ENCODE results near the gene GABPB1.

Gene GABPB1

DNA sequence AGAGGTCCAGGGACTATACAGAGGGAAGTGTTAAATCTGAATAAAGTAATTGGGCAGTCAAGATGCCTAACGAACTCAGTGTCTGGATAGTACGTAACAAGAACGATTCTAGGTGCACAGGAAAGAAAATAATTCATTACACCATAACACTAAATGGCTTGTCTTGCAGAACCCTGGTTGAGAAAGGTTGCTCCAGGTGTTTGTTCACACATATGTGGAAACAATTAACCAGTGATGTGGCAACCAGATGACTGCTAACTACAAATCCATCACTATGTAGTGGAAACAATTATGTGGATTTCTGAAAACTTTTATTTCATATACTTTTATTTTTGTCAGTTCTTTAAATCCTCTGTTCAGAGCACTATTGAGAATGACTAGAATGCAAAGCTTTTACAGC, 79.1 kb downstream of the GABPB1 start:
- DNase-seq = no peak

DNA sequence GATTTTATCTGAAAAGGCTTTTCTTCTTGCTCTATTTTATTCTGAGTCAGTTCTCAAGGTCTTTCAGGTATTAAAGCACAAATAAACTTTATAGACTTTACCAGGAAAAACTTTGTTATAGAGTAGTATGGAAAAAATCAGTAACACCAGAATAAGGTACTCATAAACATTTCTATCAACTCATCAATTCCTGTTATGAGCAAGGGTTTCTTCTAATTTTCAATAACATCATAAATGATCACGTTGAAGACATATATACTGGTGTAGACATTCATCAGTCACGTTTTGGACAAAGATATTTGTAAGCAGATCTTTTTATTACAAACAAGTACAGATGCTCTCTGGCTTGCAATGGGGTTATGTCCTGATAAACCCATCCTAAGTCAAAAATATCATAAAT, 79.9 kb downstream of the GABPB1 start:
- no peak for DNase-seq

DNA sequence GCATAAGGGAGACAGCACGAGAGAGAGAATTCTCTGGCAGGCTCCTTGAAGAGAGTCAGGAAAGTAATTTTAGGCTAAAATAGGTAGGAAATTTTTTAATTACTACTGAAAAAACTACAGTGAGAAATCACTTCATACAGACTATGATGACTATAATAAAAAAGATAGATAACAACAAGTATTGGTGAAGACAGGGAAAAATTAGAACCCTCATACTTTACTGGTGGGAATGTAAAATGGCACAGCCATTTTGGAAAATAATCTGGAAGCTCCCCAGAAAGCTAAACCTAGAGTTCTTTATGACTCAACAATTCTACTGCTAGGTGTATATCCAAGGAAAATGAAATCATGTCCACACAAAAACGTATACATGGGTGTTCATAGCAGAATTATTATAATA, 87.4 kb downstream of the GABPB1 start:
- no peak for DNase-seq

DNA sequence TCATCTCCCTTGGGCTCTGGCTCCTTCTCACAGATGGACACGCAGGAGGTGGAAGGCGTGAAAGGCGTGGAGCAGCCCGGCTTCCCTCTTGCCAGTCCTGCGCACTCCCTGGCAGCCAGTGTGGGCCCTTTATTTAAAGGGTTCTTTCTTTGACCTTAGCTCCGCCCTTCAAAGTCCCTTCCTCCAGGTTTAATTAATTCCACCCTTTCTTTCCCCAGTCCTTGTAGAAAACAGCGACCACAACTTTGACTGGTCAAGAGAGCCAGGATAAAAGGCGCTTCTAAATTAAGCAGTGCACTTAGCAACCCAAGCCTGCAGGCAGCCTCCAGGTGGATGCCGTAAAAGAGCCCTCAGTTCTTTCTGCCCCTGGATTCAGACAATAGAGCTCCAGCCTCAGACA, 89.4 kb downstream of the GABPB1 start, which contains the start of gene HDC:
HDC (minus strand) TSS at position 107 of the 400 bp plus-strand sequence; CDS start at position 4, 103 bp downstream.
- no peak for DNase-seq

DNA sequence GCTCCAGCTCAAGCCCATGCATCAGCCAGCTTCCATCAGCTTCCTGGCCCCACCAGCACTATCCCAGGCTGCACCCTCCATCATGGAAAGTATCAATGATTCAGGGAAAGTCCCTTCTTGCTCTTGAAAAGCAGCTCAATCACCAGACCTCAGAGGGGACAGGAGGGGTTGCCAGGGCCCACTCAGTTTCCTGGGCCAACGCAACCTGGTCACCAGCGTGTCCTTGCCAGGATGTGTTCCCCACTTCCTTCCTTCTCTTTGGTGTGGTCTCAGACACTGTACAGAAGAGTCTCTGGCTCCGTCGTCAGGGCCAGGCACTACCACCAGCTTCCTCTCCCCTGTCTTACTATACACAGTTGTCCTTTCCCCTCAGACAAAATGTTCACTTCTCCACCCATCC, 92.5 kb downstream of the GABPB1 start:
- DNase-seq = no peak

DNA sequence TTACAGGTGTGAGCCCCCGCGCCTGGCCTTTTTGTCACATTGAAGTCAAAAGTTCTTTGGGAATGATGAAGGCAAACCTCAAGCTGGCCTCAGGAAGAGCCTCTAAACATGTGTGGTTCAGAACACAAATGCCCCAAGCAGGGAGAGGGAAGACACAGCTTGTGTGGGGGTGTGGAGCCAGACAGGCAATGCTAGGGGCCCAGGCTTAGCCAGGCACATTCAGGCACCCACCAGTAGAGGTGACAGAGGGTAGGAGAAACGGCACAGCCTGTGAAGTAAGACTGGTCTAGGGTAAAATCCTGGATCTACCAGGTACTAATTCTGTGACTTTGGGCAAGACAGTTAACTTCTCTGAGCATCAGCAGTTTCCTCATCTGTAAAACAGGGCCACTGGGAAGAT, 93.0 kb downstream of the GABPB1 start:
- no peak for DNase-seq

DNA sequence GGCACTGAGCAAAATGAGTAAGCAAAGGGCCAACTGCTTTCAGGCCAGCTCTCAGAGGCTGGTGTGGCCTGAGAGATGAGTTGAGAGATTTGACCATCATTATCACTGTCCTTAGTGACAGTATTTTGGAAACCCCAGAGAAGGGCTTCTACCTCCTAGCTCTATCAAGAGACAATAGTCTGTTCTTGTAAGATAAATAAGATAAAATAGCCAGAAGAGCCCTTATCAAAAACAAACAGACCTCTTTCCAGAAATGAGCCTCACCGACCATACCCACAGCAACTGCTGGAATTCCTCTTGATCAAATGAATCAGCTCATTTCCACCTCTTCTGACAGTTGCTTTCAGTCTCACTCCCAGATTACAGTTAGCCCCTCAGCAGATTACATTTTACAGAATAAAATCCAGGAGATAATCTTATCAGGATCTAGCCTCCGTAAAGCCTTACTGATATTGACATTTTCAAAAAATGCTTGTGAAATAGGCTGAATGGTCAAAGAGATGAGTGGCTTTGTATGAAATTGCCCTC, 94.0 kb downstream of the GABPB1 start:
- DNase-seq = no peak

DNA sequence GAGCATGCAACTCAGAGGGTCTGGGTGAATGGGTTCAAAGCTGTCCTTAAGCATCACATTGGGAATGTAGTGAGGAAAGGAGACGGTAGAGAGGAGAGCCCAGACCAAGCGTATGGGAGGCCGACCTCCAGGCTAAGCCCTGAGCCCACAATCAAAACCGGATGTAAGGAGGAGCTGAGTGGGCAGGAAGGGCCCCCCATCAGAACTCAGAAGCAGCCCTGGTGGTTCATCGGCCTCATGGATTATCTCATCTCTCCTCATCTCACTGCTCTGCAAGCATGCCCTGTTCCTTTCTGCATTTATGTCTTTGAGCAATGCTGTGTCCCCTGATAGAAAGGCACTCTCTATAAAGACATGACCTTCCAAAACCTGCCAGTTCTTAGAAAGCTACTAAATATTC, 95.7 kb downstream of the GABPB1 start:
- no peak for DNase-seq

DNA sequence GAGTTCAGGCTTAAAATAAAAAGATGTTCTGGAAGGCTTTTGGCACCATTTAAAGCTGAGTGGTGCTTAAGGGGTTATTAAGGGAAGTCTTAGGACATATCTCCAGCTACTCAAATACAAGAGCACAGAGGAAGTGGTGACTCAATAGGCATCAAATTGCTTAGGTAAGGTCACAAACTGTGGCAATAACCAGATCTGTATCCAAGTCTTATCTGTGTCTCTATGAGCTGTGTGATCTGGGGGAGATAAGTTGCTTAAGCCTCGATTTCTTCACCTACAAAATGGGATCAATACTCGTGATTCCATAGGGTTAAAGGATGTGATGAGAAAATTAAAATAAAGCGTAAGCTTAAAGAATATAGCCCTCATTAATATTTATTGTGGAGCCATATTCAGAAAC, 97.1 kb downstream of the GABPB1 start:
- DNase-seq = no peak

DNA sequence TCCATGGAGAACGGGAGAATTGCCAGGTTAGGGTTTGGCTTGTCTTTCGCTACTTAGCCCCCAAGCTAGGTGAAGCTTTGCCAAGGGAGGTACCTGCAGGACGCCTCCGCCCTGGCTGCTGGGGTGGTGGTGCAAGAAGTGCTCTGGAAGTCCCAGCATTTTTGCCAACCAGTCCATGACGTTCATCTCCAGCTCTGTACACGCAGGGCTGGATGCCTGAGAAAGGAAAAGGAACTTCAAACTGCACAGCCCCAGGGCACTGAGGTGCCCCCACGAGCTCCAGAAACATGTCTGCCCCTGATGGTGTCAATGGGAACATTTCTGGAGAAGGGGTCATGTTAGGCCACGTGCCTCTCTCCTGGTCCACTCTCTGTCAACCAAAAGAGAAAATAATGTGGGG, 97.7 kb downstream of the GABPB1 start:
- DNase-seq = no peak

DNA sequence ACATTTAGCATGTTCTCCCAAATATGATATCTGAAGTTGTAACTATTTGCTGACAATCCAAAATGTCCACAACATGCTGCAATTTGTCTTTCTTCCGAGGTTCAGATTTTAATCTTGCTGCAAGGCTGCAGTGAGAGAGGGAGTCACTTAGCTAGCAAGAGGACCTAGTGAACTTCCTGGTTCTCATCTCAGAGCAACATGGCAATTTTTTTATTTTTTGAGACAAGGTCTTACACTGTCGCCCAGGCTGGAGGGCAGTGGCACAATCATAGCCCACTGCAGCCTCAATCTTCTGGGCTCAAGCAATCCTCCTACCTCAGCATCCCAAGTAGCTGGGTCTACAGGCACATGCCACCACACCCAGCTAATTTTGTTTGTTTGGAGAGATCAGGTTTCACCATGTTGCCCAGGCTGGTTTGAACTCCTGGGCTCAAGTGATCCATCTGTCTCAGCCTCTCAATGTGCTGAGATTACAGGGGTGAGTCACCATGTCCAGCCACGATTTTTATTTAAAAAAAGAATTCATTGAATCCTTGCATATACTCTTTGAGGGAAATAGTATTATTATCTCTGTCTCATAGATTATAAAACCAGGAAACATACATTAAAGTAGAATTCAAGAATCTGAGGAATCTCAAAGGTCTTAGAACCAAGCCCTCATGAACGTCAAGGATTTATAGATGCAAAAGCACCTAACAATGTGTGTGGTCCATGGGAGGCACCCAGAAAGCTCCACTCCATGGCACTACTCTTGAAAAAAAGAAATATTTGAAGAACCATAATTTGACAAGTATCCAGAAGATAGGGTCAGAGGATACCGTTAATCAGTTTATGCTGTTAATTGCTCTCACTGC, 98.6 kb downstream of the GABPB1 start:
- DNase-seq = peak; percentile 8

DNA sequence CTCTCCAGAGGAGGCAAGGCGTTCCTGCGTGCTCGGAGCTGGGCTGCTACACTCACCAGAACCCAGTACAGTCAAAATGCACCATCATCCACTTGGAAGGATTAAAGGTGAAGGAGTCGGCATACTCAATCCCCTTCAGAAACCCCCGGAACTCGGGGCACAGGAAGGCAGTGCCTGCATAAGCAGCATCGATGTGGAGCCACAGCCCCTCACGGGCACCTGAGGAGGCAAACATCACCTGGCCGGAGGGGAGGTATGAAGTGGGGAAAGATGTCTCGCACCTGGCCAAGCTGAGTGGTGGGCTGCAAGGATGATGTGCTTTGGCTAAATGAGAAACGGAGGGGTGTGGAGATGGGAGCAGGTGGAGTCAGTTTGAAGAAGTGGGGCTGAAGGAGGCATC, 102.4 kb downstream of the GABPB1 start:
- no peak for DNase-seq

DNA sequence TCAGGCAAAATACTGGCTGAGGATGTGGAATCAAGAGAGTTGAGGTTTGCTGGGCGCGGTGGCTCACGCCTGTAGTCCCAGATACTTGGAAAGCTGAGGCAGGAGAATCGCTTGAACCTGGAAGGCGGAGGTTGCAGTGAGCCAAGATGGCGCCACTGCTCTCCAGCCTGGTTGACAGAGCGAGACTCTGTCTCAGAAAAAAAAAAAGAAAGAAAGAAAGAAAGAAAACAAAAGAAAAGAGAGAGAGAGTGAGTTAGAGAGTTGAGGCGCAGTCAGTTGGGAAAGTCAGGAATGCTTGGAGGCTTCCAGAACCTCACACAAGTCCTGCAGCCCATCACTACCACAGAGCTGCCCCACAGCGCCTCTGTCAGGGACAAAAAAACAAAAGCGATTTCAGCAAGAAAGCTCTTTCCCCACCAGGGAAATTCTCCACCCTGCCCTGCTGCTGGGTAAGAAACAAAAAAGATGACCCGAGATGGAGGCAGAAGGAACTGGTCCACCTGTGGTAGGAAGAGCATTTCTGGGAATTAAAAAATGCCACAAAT, 103.3 kb downstream of the GABPB1 start:
- DNase-seq = no peak

DNA sequence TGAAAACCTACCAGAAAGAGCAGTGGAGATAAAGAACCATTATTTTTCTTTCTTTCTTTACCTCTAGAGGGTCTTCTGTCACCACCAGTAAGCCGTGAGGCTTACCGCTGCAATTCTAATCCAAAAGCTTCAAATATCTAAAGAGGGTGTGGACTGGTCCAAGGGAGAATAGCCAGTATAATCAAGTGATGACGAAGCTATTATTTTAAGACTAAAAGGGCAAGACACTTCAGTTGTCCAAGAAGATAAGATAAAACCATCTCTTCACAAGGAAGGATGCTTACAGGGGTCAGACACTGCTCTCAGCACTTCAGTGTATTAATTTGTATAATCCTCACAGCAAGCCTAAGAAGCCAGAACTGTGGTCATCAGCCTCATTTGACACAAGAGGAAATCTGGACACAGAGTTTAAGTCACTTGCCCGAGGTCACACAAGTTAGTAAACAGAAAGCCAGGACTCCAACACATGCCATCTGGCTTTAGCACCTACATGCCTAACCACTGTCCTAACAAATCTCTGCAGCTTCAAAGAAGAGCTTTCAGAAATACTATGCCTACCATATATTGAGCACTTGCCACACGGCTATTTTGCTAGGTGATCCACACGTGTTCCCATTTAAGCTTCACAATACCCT, 104.1 kb downstream of the GABPB1 start:
- DNase-seq = no peak

DNA sequence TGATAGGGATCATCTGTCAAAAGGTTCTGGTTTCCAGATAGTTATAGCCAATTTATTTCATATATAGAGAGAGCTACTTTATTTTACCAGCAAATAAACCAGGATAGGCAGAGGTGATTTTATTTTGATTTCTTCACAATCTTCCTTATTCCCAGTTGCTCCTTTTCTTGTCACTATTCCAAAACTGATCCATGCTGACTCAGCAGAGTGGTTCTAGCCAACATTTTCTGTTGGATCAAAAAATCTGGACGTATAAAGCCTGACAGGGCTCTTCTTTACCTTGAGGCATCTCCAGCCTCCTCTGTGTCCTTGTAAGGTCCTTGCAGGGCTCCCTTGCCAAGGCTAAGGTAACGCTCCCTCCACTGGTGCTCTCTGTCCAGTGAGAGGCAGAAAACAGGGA, 105.3 kb downstream of the GABPB1 start:
- DNase-seq = no peak

DNA sequence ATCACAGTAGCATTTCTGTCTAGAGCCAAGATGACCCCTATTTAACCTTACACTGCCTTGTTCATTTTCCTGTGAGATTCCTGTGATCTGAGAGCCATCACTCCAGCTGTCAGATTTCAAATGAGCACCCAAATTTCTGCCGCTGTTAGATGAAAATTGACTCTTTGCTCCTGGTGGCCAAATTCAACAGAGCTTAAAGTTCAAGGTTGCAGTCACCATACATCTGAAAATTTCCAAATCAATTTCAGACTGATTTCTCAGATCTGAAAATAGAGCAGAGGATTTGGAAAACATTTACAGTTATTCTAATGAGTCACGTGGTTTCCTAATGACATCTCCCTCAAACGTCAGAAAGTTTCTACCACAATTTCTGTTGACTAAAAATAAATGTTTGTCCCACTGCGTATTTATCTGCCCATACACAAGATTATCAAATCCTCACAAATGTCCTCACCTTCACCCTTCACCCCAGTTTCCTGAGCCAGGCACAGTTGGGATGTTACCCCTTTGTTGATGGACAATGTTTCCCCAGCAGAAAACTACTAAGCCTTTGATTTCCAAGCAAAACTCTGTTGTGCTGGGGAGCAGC, 105.9 kb downstream of the GABPB1 start:
- no peak for DNase-seq

DNA sequence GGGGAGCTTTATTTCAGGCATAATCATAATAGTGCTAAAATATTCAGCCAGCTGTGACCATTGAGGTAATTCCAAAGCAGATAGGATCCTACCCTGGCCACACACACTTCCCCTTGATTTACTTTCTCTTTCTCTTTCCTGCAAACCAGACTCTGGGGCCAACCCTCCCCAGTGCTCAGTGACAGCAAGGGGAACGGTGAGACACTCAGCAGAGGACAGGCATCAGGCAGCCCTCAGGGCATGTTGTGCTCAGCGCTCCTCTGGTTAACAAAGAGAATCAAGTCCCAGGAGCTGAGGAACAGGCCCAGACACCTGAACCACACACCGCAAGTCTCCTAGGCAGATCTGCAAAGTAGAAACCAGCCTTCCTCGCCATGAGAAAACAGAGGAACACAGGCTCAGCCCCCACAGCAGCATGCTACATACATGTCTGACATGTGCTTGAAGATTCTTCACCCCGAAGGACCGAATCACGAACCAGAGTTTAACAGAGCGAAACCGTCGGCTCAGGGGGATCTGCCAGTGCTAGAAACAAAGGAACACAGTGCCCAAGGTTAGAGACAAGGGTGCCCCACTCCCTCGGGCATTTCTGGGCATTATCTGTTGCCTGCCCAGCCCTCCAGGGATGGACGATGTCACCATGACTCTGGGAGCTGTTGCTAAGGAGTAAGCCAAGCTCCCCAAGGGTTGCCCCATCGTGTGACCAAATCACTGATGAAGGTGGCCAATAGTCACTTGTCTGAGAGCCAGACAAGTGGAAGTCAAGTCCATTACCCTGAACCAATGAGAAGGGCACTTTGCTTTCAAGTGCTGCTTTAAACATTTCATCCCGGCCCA, 107.0 kb downstream of the GABPB1 start:
- DNase-seq = no peak

DNA sequence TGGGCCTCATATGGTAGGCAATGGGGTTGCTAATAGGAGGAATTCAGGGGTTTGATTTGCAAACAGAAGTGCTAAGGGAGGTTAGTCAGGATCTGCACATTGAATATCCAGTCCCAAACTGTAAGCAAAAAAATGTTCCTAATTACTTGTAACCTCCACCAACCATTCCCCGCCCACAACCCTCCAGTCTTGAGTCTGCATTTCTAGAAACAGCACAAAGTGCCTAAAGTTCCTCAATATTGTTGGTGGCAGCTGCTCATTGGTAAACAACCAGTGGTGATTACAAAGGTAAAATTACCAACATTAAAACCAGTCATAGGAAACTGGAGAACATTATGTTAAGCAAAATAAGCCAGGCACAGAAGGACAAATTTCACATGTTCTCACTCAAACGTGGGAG, 108.4 kb downstream of the GABPB1 start:
- no peak for DNase-seq

DNA sequence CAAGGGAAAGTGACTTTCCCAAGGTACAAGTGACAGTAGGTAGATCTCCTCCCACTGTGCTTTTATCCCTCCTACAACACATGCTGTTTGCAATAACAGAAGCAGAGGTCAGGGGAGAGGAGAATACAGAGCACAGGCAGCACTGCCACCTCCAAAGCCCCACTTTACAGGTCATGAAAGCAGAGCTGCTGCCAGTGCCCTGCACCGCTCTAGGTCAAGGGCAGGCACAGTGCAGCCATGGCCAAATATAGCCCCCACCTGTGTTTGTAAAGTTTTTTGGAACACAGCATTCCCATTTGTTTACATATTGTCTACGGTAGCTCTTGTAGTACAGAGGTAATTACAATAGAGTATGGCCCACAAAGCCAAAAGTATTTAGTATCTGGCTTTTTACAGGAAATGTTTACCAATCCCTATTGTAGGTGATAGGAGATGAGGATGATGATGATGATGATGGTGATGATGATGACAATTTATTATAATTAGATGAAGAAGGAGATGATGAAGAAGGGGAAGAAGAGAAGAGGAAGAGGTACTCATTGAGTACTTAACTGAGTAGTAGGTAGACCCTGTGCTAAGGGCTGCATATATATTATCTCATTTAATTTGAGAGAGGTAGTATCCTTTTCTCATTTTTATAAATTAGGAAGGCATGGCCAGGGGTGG, 109.9 kb downstream of the GABPB1 start:
- no peak for DNase-seq

DNA sequence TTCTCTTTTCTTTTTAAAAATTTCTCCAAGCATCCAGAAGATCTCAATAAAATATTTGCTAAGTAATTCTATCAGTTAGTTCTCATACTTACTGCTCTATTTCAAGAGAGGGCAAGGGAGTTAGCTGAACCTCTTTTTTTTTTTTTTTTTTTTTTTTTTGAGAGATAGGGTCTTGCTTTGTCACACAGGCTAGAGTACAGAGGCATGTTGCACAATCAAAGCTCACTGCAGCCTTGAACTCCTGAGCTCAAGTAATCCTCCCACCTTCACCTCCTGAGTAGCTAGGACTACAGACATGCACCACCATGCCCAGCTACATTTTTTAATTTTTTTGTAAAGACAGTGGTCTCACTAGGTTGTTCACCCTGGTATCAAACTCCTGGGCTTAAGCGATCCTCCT, 110.8 kb downstream of the GABPB1 start:
- DNase-seq = no peak

DNA sequence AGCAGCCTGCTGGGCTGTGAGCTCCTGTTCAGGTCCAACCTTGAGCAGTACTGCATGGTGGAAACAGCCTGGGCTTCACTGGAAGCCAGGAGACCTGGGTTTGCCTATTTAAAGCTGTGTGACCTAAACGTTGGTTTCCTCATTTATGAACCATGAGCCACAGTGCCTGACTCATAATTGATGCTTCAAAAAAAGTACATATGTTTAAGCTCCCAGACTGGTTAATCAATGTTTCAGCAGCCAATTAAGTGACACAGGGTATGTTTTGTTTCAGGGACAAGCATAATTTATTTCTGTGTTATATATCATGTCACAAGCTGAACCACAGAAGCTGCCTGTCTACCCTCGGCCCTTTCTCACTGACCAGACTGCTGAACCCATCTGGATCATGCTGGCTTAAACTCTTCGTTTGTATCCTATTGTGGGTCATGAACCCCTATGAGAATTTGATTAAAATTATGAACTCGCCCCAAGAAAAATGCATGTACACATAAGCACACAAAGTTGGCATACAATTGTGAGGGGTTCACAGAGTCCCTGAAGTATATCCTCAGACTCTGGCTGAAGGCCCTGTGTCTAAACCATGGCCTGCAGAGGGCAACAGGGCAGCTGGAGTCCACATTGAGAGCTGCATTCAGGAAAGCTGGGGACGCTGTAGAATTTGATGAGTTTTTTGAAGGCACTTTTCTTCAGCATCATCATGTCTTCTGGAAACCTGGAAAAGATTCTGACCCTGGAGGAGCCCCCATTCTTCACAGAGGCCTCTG, 113.1 kb downstream of the GABPB1 start:
- no peak for DNase-seq

All from fibroblast of skin of scalp (primary cell).